ENCODE measurements around the gene GPR180.

GPR180 gene

GRCh38 chr13:94601446-94602431 is at the start of gene GPR180:
Gene GPR180, plus strand, starts transcription at chr13:94601857. Its CDS starts 71 bp downstream, at chr13:94601928.
- DNase-seq (ENCODE audit: low read depth in 2 of 2), result peak; percentile 76 to 88

GRCh38 chr13:94552095-94552494 is 49.6 kb upstream of the GPR180 start:
- no peak for DNase-seq (ENCODE audit: low read depth in 2 of 2)

GRCh38 chr13:94553766-94554165 is 47.9 kb upstream of the GPR180 start:
- no peak for DNase-seq (ENCODE audit: low read depth in 2 of 2)

- DNase-seq (ENCODE audit: low read depth in 2 of 2), result no peak
These were observed 45.6 kb upstream of the GPR180 start for GRCh38 chr13:94556041-94556440.

GRCh38 chr13:94556621-94557020 is 45.0 kb upstream of the GPR180 start:
- DNase-seq (ENCODE audit: low read depth in 2 of 2), result no peak

GRCh38 chr13:94557684-94558235 is 43.9 kb upstream of the GPR180 start:
- DNase-seq (ENCODE audit: low read depth in 2 of 2), result no peak

- DNase-seq (ENCODE audit: low read depth in 2 of 2), result no peak
These were observed 42.9 kb upstream of the GPR180 start for GRCh38 chr13:94558716-94559115.

- no peak for DNase-seq (ENCODE audit: low read depth in 2 of 2)
These were observed 42.3 kb upstream of the GPR180 start for GRCh38 chr13:94559222-94559795.

GRCh38 chr13:94560116-94560515 is 41.5 kb upstream of the GPR180 start:
- DNase-seq (ENCODE audit: low read depth in 2 of 2), result no peak

- no peak for DNase-seq (ENCODE audit: low read depth in 2 of 2)
These were observed 40.5 kb upstream of the GPR180 start for GRCh38 chr13:94561126-94561525.

GRCh38 chr13:94567581-94567980 is 34.1 kb upstream of the GPR180 start:
- no peak for DNase-seq (ENCODE audit: low read depth in 2 of 2)

- no peak for DNase-seq (ENCODE audit: low read depth in 2 of 2)
These were observed 33.2 kb upstream of the GPR180 start for GRCh38 chr13:94568443-94568842.

GRCh38 chr13:94569615-94570014 is 32.0 kb upstream of the GPR180 start:
- no peak for DNase-seq (ENCODE audit: low read depth in 2 of 2)

- no peak for DNase-seq (ENCODE audit: low read depth in 2 of 2)
These were observed 22.6 kb upstream of the GPR180 start for GRCh38 chr13:94579063-94579462.

- no peak for DNase-seq (ENCODE audit: low read depth in 2 of 2)
These were observed 17.7 kb upstream of the GPR180 start for GRCh38 chr13:94583926-94584325.

- DNase-seq (ENCODE audit: low read depth in 2 of 2), result no peak
These were observed 16.0 kb upstream of the GPR180 start for GRCh38 chr13:94585543-94586101.

GRCh38 chr13:94586371-94586770 is 15.3 kb upstream of the GPR180 start:
- DNase-seq (ENCODE audit: low read depth in 2 of 2), result no peak

- DNase-seq (ENCODE audit: low read depth in 2 of 2), result no peak
These were observed 13.1 kb upstream of the GPR180 start for GRCh38 chr13:94588541-94588940.

GRCh38 chr13:94590744-94591143 is 10.9 kb upstream of the GPR180 start:
- DNase-seq (ENCODE audit: low read depth in 2 of 2), result no peak

GRCh38 chr13:94595001-94595949 is 6.4 kb upstream of the GPR180 start:
- peak in 1 of 2 donors; percentile 20 for DNase-seq (ENCODE audit: low read depth in 2 of 2)

GRCh38 chr13:94595950-94596574 is 5.6 kb upstream of the GPR180 start, which contains the start of gene TGDS:
Gene TGDS, minus strand, starts transcription at chr13:94596152. Its CDS starts 16 bp downstream, at chr13:94596136.
- DNase-seq (ENCODE audit: low read depth in 2 of 2), result peak; percentile 74 to 87
